ENCODE measurements around the gene PTK6.
"Not testable (repeated sequence)": the region's sequence is repeated elsewhere in the genome, so short reads cannot be mapped to it uniquely, and the experiment has no call there.

The PTK6 gene

GRCh38 chr20:63565699-63566335 is 28.6 kb upstream of the PTK6 start:
- H3K9me3 Mint-ChIP-seq: no peaks in the 10 kb centered on the region
- no peak overlapping the region for H3K27ac Mint-ChIP-seq
- ATAC-seq (replicated peaks) (no peak), DNase-seq (no peak)
- peaks cover 24% of the 10 kb centered on the region for H3K36me3 Mint-ChIP-seq (ENCODE audit: insufficient read depth)
- peaks cover 12 to 20% of the 10 kb centered on the region in 2 donors for H3K4me1 Mint-ChIP-seq (ENCODE audit: low read depth in 2 of 2)
- no peaks in the 10 kb centered on the region for H3K27me3 Mint-ChIP-seq
- H3K4me3 Mint-ChIP-seq: no peak overlapping the region

- Mint-ChIP-seq H3K9me3 (no peaks in the 10 kb centered on the region), H3K27ac (no peak overlapping the region), H3K36me3 (ENCODE audit: insufficient read depth) (peaks cover 24% of the 10 kb centered on the region), H3K4me1 (ENCODE audit: low read depth in 2 of 2) (peaks cover 12 to 23% of the 10 kb centered on the region in 2 donors), H3K27me3 (no peaks in the 10 kb centered on the region), H3K4me3 (no peak overlapping the region)
- ATAC-seq (replicated peaks): no peak
- no peak for DNase-seq
Observed at GRCh38 chr20:63565021-63565698, 28.0 kb upstream of the PTK6 start.

- no peaks in the 10 kb centered on the region for H3K9me3 Mint-ChIP-seq
- ATAC-seq (replicated peaks) (no peak), DNase-seq (no peak)
- H3K4me1 Mint-ChIP-seq (ENCODE audit: low read depth in 2 of 2): peaks cover 10 to 17% of the 10 kb centered on the region in 2 donors
- H3K27me3 Mint-ChIP-seq: no peaks in the 10 kb centered on the region
- peaks cover 23% of the 10 kb centered on the region for H3K36me3 Mint-ChIP-seq (ENCODE audit: insufficient read depth)
- H3K27ac Mint-ChIP-seq: no peak overlapping the region
- H3K4me3 Mint-ChIP-seq: no peak overlapping the region
Observed at GRCh38 chr20:63564036-63564810, 27.0 kb upstream of the PTK6 start.

- Mint-ChIP-seq H3K27ac (no peak overlapping the region), H3K36me3 (ENCODE audit: insufficient read depth) (peaks cover 26% of the 10 kb centered on the region), H3K27me3 (no peaks in the 10 kb centered on the region), H3K9me3 (peaks cover 0 to 1% of the 10 kb centered on the region in 2 donors), H3K4me3 (no peak overlapping the region), H3K4me1 (ENCODE audit: low read depth in 2 of 2) (peaks cover 7 to 13% of the 10 kb centered on the region in 2 donors)
- no peak for DNase-seq
- ATAC-seq (replicated peaks): no peak
Observed at GRCh38 chr20:63563225-63563935, 26.2 kb upstream of the PTK6 start.

- no peak for ATAC-seq (replicated peaks)
- Mint-ChIP-seq H3K4me1 (ENCODE audit: low read depth in 2 of 2) (peaks cover under 1 to 6% of the 10 kb centered on the region in 2 donors), H3K9me3 (peaks cover 0 to 1% of the 10 kb centered on the region in 2 donors), H3K4me3 (no peak overlapping the region), H3K36me3 (ENCODE audit: insufficient read depth) (peaks cover 19% of the 10 kb centered on the region), H3K27me3 (no peaks in the 10 kb centered on the region), H3K27ac (no peak overlapping the region)
- no peak for DNase-seq
Observed at GRCh38 chr20:63562461-63563224, 25.5 kb upstream of the PTK6 start.

- peaks cover 3 to 5% of the 10 kb centered on the region in 2 donors for H3K4me1 Mint-ChIP-seq (ENCODE audit: low read depth in 2 of 2)
- no peaks in the 10 kb centered on the region for H3K27me3 Mint-ChIP-seq
- H3K9me3 Mint-ChIP-seq: peaks cover 0 to 1% of the 10 kb centered on the region in 2 donors
- H3K36me3 Mint-ChIP-seq (ENCODE audit: insufficient read depth): peaks cover 11% of the 10 kb centered on the region
- H3K4me3 Mint-ChIP-seq: no peak overlapping the region
- ATAC-seq (replicated peaks) (no peak), DNase-seq (no peak)
- no peak overlapping the region for H3K27ac Mint-ChIP-seq
Observed at GRCh38 chr20:63561624-63562396, 24.6 kb upstream of the PTK6 start.

- no peak overlapping the region for H3K27ac Mint-ChIP-seq
- H3K9me3 Mint-ChIP-seq: peaks cover 0 to 1% of the 10 kb centered on the region in 2 donors
- ATAC-seq (replicated peaks) (no peak), DNase-seq (no peak)
- no peak overlapping the region for H3K4me3 Mint-ChIP-seq
- H3K36me3 Mint-ChIP-seq (ENCODE audit: insufficient read depth): peaks cover 13% of the 10 kb centered on the region
- no peaks in the 10 kb centered on the region for H3K27me3 Mint-ChIP-seq
- peaks cover 3 to 6% of the 10 kb centered on the region in 2 donors for H3K4me1 Mint-ChIP-seq (ENCODE audit: low read depth in 2 of 2)
Observed at GRCh38 chr20:63560856-63561609, 23.9 kb upstream of the PTK6 start.

- no peaks in the 10 kb centered on the region for H3K27me3 Mint-ChIP-seq
- H3K36me3 Mint-ChIP-seq (ENCODE audit: insufficient read depth): peaks cover 13% of the 10 kb centered on the region
- no peak overlapping the region for H3K4me3 Mint-ChIP-seq
- no peak for ATAC-seq (replicated peaks)
- peaks cover 3 to 6% of the 10 kb centered on the region in 2 donors for H3K4me1 Mint-ChIP-seq (ENCODE audit: low read depth in 2 of 2)
- H3K9me3 Mint-ChIP-seq: peaks cover 0 to 1% of the 10 kb centered on the region in 2 donors
- DNase-seq: no peak
- peak overlapping the region; percentile 84 to 88 for H3K27ac Mint-ChIP-seq
Observed at GRCh38 chr20:63560333-63560805, 23.2 kb upstream of the PTK6 start.

GRCh38 chr20:63559485-63560332 is 22.5 kb upstream of the PTK6 start:
- DNase-seq: peak in 2 of 3 experiments; percentile 37 to 67
- not testable (repeated sequence) for ATAC-seq (replicated peaks); H3K9me3 Mint-ChIP-seq; H3K4me1 Mint-ChIP-seq (ENCODE audit: low read depth in 2 of 2); H3K27me3 Mint-ChIP-seq
- peak overlapping the region in 1 of 2 donors; percentile 37 for H3K4me3 Mint-ChIP-seq
- peaks cover 13% of the 10 kb centered on the region for H3K36me3 Mint-ChIP-seq (ENCODE audit: insufficient read depth)
- peak overlapping the region; percentile 84 to 88 for H3K27ac Mint-ChIP-seq

- peaks cover 17% of the 10 kb centered on the region for H3K36me3 Mint-ChIP-seq (ENCODE audit: insufficient read depth)
- peaks cover 3 to 6% of the 10 kb centered on the region in 2 donors for H3K4me1 Mint-ChIP-seq (ENCODE audit: low read depth in 2 of 2)
- no peak for ATAC-seq (replicated peaks)
- H3K9me3 Mint-ChIP-seq: peaks cover 0 to 1% of the 10 kb centered on the region in 2 donors
- peak overlapping the region in 1 of 2 donors; percentile 37 for H3K4me3 Mint-ChIP-seq
- no peak for DNase-seq
- no peaks in the 10 kb centered on the region for H3K27me3 Mint-ChIP-seq
- H3K27ac Mint-ChIP-seq: peak overlapping the region; percentile 69 to 88
Observed at GRCh38 chr20:63558804-63559484, 21.8 kb upstream of the PTK6 start.
